GM15510 (cell line): ENCODE measurements around the gene TCAIM.

Source experiments
- POLR2A ChIP-seq: IDR thresholded peaks from 3 replicates; pipeline ENCODE4 v1.6.1; 2011; ENCODE audit warnings: borderline replicate concordance; ENCODE audit not compliant: insufficient read length; ENCODE audit errors: extremely low read depth

Gene TCAIM

DNA sequence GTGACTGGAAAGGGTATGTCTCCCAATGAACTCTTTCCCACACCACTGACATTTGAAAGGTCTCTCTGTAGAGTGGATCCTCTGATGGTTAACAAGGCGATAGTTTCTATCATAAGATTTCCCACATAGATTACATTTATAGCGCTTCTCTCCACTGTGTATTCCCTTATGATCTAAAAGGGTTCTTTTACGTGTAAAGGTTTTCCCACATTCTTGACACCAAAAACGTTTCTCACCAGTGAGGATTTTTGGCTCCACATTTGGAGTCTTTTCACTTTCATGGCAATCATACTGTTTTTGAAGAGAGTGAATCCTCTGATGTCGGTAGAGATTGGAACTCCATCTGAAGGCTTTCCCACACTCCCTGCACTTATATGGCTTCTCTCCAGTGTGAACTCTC, 108.4 kb downstream of the TCAIM start:
- no peak for TF ChIP-seq POLR2A

DNA sequence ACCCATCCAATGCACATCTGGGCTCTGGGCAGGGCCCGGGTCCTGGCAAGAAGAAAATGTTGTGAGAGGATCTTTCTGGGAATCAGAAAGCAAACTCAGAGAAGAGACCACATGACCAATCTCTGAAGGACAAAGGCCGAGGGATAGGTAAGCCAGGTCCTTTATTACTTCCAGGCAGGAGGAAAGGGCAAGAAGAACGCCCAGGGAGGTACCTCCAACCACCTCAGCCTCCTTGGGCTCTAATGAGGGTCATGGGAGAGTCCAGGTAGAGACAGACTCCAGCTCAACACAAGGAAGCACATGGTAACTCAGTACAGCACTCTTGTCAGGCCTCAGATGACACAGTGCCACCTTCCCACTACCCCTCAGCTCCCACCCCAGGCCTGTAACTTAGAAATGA, 112.9 kb downstream of the TCAIM start:
- no peak for TF ChIP-seq POLR2A

GRCh38 chr3:44454258-44454657, 115.7 kb downstream of the TCAIM start:
- no peak for TF ChIP-seq POLR2A

DNA sequence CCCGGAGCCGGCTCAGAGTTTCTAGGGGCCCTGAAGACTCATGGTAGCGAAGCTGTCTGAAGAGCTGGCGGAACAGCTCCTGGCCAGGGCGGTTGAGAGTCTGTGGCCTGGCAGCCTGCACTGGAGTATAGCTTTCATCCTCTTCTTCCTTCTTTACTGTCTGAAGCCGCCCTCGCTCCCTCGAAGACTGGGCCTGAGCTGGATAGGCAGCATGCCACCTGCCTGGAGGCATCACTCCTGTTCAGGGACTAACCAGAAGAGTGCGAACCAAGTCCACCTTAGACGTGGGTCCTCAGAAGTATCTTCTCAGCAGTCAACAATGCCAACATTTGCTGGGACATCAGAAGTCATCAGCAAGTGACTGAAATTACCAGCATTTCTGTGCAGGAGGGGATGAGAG, 116.8 kb downstream of the TCAIM start:
- no peak for TF ChIP-seq POLR2A
